Cortex of kidney (tissue), 1 donor: Measurements from ENCODE around the gene BMPER.

Experiments used
- DNase-seq: peaks from one replicate; lab custom pipeline; 2025; lab: John Stamatoyannopoulos, UW

BMPER gene

DNA sequence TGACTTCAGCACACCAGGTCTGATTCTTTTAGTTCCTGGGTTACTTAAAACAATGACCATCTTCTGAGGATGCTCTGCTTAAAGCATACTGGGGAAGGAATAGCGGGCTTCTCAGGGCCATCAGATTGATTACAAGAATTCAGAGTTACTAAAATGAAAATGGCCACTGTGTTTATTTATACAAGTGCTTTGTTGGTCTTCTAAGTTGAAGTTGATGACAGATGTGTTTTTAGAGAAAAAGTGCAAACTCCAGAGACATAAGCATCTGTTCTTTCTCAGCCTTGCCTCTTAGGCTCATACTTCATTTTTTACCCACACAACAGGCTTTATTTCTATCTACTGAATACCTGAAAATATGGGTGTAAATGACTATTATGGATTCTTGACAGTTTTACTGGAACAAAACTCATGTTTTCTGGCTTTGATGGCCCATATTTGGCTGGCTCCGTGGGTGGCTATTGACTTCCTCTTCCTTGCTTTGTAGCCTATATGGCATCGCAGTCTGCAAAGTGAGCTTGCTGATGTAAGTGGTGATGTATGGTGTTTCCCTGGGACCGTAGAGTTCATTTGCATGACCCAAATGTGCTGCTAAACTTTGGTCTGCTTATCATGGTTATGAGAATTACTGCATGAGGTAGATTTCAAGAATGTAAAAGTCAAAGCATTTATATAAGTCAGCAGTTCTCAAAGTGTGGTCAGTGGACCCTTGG, 121.3 kb downstream of the BMPER start:
- DNase-seq = no peak

GRCh38 chr7:34031156-34031555, 125.8 kb downstream of the BMPER start:
- no peak for DNase-seq

GRCh38 chr7:34034728-34035127, 129.4 kb downstream of the BMPER start:
- no peak for DNase-seq

- DNase-seq = no peak
Measured at GRCh38 chr7:34036051-34036920, 130.9 kb downstream of the BMPER start.

- no peak for DNase-seq
Measured at GRCh38 chr7:34036972-34037792, 131.8 kb downstream of the BMPER start.

DNA sequence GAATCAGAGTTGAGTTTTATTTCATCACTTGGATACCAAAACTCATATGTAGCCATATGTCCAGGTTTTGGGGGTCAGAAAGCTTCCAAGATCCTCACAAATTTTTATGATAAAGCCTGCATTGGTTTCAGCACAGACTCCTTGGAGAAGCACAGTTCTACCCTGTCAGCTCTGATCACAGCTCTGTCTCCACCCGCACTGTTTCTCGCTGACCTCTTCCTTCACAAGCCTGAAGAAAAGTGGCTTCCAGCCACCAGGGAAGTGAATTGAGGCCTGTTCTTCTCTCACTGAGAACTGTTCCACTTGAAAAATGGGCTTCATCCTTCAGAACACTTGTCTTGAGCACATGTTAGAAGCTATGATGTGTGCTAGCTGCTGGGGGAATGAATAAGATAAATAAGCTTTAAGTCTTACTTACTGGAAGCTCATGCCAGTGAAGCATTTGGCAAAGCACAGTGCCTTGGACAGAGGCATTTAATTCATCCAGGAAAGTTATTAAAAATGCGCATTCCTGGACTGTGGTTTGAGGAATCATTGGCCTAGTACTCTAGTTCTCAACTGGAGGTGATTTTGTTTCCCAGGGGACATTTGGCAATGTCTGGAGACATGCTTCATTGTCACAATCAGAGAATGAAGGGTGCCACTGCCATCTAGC, 133.6 kb downstream of the BMPER start:
- no peak for DNase-seq

DNA sequence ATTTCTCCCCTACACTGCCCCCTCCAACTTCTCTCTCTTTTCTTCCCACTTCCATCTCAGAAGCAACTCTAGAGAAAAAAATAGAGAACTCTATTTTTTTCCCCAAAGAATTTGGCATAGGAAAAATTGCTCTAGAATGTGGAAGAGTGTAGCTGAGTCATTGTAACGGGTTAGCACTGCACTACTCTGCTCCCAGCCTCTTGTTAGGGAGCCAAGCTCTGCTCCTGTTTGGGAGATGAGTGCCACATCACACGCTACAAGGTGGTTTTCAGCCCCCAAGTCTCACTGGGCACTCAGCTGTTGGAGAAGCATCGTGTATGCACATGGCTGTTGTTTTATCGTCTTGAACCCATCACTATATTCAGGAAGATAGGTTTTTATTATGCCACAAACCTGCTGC, 136.4 kb downstream of the BMPER start:
- DNase-seq = no peak

DNA sequence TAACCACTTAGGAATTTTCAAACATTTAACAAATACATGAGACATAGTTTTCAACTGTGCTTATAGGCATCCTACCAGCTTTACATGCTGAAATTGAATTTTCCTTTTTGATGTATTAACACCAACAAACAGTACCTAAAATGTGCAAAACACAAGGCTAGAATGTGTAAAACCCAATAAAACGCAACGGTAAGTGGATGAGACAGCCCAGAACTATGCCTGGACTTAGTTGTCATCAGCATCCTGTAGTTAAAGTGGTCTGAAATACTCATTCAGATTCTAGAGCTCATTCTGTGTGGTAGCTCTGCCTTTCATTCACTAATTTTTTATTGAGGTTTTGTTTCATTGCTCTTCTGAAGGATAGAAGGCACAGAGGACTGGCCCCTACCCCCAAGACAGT, 137.1 kb downstream of the BMPER start:
- no peak for DNase-seq

DNA sequence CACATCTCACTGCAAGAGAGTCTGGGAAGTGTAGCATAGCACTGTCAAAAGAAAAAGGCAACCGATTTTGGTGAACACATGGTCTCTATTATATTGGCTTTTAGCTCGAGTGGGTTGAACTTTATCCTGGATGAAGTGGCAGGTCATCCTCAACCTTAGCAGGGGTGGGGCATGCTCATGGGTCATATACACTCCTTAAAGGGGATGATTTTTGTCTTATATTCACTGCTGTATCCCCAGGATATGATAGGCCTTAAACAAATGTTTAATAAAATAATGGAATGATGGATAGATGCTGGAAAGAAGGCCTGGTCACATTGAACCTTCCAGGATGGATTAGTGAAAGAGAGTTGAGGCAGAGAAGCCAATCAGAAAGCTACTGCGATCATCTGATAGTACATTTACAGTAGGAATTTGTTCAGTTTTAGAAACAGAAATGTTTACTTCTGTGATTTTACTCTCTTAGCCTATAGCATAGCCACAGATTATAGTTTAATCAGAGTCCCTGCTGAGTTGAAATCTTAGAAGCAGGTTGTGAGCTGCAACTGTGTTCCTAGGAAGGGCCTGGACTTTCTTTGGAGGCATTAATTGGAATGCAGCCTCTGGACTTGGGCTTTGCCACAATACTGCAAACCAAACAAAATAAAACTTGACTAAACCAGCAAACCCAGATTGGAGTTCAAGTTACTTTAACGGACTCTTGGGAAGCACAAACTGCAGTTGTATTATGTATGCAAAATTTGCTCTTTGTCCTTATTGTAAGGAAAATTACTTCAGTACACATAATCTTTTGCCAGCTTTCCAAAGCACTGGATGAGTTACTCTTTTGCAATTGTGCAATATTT, 138.3 kb downstream of the BMPER start:
- no peak for DNase-seq

DNA sequence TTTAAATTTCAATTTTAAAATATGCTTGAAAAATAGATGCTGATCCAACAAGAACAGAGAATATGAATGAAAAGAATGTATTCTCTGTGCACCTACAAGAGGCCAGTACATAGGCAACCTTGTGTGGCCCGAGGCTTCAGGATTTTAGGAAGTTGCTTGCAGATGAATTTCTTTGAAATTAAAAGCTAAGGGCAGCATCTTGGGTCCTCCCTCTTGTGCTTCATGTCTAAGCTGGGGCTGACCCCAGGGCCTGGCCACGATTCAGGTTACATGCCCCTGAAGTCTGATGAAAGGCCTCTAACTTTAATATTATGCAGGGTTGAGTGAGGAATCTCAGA, 138.9 kb downstream of the BMPER start:
- DNase-seq = no peak

- no peak for DNase-seq
Measured at GRCh38 chr7:34044734-34045353, 139.5 kb downstream of the BMPER start.

GRCh38 chr7:34048445-34048844, 143.1 kb downstream of the BMPER start:
- DNase-seq = no peak

DNA sequence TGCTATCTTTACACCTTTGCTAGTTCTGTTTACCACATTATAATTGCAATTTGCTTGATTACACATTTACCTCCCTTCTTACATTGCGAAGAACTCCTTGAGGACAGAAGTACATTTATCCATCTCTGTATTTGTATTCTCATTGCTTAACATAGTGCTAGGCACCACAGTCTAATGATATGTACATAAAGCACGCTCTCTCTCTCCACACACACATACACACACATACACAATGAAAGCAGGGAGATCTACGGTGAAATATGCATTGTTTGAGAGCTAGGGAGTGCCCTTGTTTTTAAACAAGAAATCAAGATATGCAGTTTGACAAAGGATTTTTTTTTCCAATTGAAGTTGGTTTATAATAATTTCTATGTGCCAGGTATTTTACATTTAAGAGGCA, 148.7 kb downstream of the BMPER start:
- no peak for DNase-seq

GRCh38 chr7:34057136-34057535, 151.8 kb downstream of the BMPER start:
- no peak for DNase-seq

DNA sequence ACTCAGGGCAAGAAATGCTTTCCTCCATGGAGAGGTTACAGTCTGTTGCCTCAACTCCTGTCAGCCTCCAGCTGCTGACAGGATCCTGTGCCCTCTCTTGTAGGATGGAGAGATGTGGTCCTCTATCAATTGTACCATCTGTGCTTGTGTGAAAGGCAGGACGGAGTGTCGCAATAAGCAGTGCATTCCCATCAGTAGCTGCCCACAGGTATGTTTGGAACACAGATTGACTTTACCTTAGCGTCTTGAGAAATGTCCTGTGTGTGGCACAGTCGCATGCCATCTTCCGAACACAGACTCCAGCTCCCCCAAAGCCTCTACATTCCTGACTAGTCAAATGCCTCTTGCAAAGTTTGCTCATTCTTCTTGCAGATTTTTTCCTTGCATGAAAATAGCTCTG, 152.6 kb downstream of the BMPER start:
- DNase-seq = no peak

- no peak for DNase-seq
Measured at GRCh38 chr7:34058801-34059135, 153.4 kb downstream of the BMPER start.

- no peak for DNase-seq
Measured at GRCh38 chr7:34059136-34059828, 153.9 kb downstream of the BMPER start.

DNA sequence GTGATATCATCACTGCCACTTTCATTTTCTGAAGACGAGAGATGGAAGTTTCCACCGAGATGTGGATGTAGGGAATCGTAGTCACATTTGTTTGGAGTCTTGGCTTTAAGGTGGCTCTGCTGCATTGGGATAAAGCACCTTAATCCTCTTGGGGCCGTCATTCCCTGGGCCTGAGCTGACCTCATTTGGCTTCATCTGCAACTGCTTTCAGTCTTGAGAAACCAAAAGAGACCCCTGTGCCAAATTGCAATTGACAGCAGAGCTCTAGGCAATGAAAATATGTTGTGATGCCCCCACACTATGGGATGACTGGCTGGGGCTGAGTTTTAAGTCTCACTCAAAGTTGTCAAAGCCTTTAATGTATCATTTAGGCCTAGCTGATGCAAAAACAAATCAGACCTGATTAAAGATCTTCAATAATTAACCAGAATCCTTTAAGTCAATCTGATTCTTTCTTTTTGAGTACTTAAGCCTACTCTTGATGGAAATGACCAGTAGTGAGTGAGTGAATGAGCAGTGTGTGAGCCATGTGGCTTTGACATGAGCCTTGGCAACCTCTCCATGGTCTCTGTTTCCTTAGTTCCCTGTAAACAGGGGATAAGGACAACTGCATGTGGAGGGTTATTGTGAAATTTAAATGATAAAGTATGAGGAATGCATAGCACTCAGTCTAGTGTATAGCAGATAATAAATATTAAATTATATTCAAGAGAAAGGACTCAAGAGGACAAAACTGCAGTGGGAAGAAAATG, 155.0 kb downstream of the BMPER start:
- DNase-seq = no peak

GRCh38 chr7:34061149-34061548, 155.8 kb downstream of the BMPER start:
- DNase-seq = no peak

DNA sequence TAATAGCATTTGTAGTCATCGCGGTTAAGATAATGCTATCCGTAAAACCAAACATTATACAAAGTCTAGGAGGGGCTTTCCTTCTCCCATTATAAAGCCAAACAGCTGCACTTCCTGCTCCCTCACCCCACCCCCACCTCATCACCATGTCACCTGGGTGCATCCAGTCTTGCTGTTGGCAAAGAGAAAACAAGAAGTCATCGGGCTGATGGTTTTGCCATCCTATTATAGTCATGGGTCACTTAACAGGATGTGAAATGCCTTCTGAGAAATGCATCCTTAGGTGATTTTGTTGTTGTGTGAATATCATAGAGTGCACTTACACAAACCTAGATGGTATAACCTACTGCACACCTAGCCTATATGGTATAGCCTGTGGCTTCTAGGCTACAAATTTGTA, 157.0 kb downstream of the BMPER start:
- no peak for DNase-seq
